ENCODE measurements around the gene OR52H1.

GRCh38 chr11:5509803-5510202 lies 38.5 kb downstream of the OR52H1 start, which contains the start of gene UBQLN3:
- TF ChIP-seq CTCF (IDR thresholded peaks at IDR 0.05) = no peak
- no peak for TF ChIP-seq POLR2A (IDR thresholded peaks at IDR 0.05)

Measured in lower leg skin (tissue), 3 donors.